T-cell (primary cell): ENCODE results near the gene SERPINH1. TPM values are rescaled to one million over a fixed set of nuclear protein-coding genes. Genes with fewer than 3 reads are reported as not detected.

Source experiments
- ATAC-seq, 4 experiments: fragments of 200-7000 bp in 3 of 4; fragments of 150-1000 bp in 1 of 4; cut with Tn5 transposase; replicated peaks in 1 of 4; 1 replicate in 3 of 4; 2 replicates in 1 of 4; pipeline ENCODE4 v1.10.0; 2021; ENCODE audit warnings: moderate library complexity in 3 of 4, mild to moderate bottlenecking in 2 of 4, moderate number of reproducible peaks in 1 of 4
- CTCF ChIA-PET, 2 donors: fragments of 300-600 bp; sonication (Branson Sonifier 250); formaldehyde crosslinking; loops; one replicate each; lab custom pipeline; 2022; ENCODE audit warnings: antibody characterized with exemption in 2 of 2; lab: Charles Lee
- POLR2A ChIA-PET, 2 donors: fragments of 300-600 bp; sonication (Branson Sonifier 250); formaldehyde crosslinking; loops; one replicate each; lab custom pipeline; 2022; ENCODE audit warnings: antibody characterized with exemption in 2 of 2; lab: Charles Lee
- DNase-seq, 35 experiments: peaks; one replicate each; pipeline versions ENCODE4 v3.0.0 to v3.0.0-alpha.2; 2013 to 2023
- H3K27ac ChIP-seq: one replicate; pipeline ENCODE4 v1.5.1; 2013; ENCODE audit warnings: low read length
- H3K27me3 ChIP-seq, 2 experiments: replicated peaks in 1 of 2; 1 replicate in 1 of 2; 2 replicates in 1 of 2; pipeline versions ENCODE4 v1.6.1 to v1.7.0; 2013; ENCODE audit warnings: low read length in 1 of 2, mixed read lengths in 1 of 2; ENCODE audit not compliant: control insufficient read depth in 2 of 2, insufficient read depth in 2 of 2; ENCODE audit errors: extremely low read depth in 1 of 2
- H3K36me3 ChIP-seq, 2 donors: 1 replicate in 1 of 2; 2 replicates in 1 of 2; pipeline versions ENCODE4 v1.6.1 to v1.7.0; 2013; ENCODE audit warnings: low read length in 1 of 2; ENCODE audit not compliant: control insufficient read depth in 2 of 2, insufficient read depth in 1 of 2; ENCODE audit errors: extremely low read depth in 1 of 2
- H3K4me1 ChIP-seq, 2 experiments: 1 replicate in 1 of 2; 2 replicates in 1 of 2; pipeline versions ENCODE4 v1.6.1 to v1.7.0; 2013; ENCODE audit warnings: low read length in 2 of 2, mixed read lengths in 1 of 2; ENCODE audit not compliant: insufficient read depth in 2 of 2, control insufficient read depth in 1 of 2; ENCODE audit errors: extremely low read depth in 1 of 2
- H3K4me3 ChIP-seq, 2 donors: 1 replicate in 1 of 2; 2 replicates in 1 of 2; pipeline versions ENCODE4 v1.5.1 to v1.7.0; 2013; ENCODE audit warnings: mild to moderate bottlenecking in 2 of 2, low read length in 1 of 2, moderate library complexity in 1 of 2; ENCODE audit not compliant: control insufficient read depth in 1 of 2; ENCODE audit errors: extremely low read depth in 1 of 2
- H3K9me3 ChIP-seq: 2 replicates; pipeline ENCODE4 v1.7.0; 2013
- H3K27ac Mint-ChIP-seq, 2 donors: one replicate each; pipeline ENCODE4 v1.8.0; 2020 to 2021; ENCODE audit warnings: mild to moderate bottlenecking in 2 of 2, mixed read lengths in 2 of 2
- H3K27me3 Mint-ChIP-seq, 2 donors: one replicate each; pipeline ENCODE4 v1.8.0; 2021 to 2022; ENCODE audit warnings: mixed read lengths in 2 of 2
- H3K36me3 Mint-ChIP-seq: one replicate; pipeline ENCODE4 v1.8.0; 2021; ENCODE audit warnings: mixed read lengths
- H3K4me1 Mint-ChIP-seq, 3 donors: one replicate each; pipeline ENCODE4 v1.8.0; 2020 to 2022; ENCODE audit warnings: mixed read lengths in 3 of 3, mild to moderate bottlenecking in 1 of 3
- H3K4me3 Mint-ChIP-seq, 3 donors: one replicate each; pipeline ENCODE4 v1.8.0; 2020 to 2022; ENCODE audit warnings: mild to moderate bottlenecking in 3 of 3, mixed read lengths in 3 of 3, moderate library complexity in 3 of 3
- H3K9me3 Mint-ChIP-seq, 3 donors: one replicate each; pipeline ENCODE4 v1.8.0; 2020 to 2022; ENCODE audit warnings: mixed read lengths in 3 of 3
- WGBS: methylation state at CpG from one replicate; pipeline ENCODE4 v1.1.5; 2013; ENCODE audit warnings: missing lambda C conversion rate; ENCODE audit not compliant: insufficient coverage; 5-methylcytosine and 5-hydroxymethylcytosine counted together
- total RNA-seq, 35 experiments: library from RNA in 6 of 35; stranded (reverse) in 6 of 35; fragments of 120-200 nt in 1 of 35; gene quantifications; one replicate each; pipeline versions ENCODE4 v1.2.1 to v1.2.4 and lab custom pipeline; 2013 to 2026

The SERPINH1 gene
- total RNA-seq, 5 donors from 2014 or later (not counting 1 experiment from before 2014, with no cell fraction given), result 5.2 to 16.4 (median 13.9) TPM

- H3K27ac ChIP-seq, result no peak overlapping the region
- H3K4me1 Mint-ChIP-seq, result peaks cover 12 to 72% (median 67%) of the 10 kb centered on the region in 3 donors
- H3K27ac Mint-ChIP-seq, result peak overlapping the region; percentile 73 to 79
Measured at GRCh38 chr11:75518771-75519653, 43.0 kb upstream of the SERPINH1 start.

GRCh38 chr11:75520688-75521087 is 41.4 kb upstream of the SERPINH1 start:
- peaks cover 19 to 67% (median 62%) of the 10 kb centered on the region in 3 donors for H3K4me1 Mint-ChIP-seq
- H3K27me3 ChIP-seq, result peaks cover 0 to 13% of the 10 kb centered on the region in 2 experiments

More at GRCh38 chr11:75518771-75519653, 43.0 kb upstream of the SERPINH1 start:
- H3K27me3 ChIP-seq, result peaks cover 0 to 3% of the 10 kb centered on the region in 2 experiments
- ATAC-seq, result no peak
- H3K36me3 ChIP-seq, result no peaks in the 10 kb centered on the region
- H3K9me3 ChIP-seq, result no peaks in the 10 kb centered on the region
- H3K36me3 Mint-ChIP-seq, result peaks cover 12% of the 10 kb centered on the region
- no peak overlapping the region for H3K4me3 ChIP-seq
- CTCF ChIA-PET, result interaction anchor here in 1 of 2 donors (0.8 kb wide), 1 partner anchor 10 kb away, joined by 3 read pairs; no protein-coding TSS in a partner anchor
- H3K27me3 Mint-ChIP-seq, result no peaks in the 10 kb centered on the region
- POLR2A ChIA-PET, result interaction anchor here in 1 of 2 donors (0.5 kb wide), 1 partner anchor 192 kb away, joined by 4 read pairs; no protein-coding TSS in a partner anchor
- no peaks in the 10 kb centered on the region for H3K9me3 Mint-ChIP-seq
- H3K4me3 Mint-ChIP-seq, result no peak overlapping the region
- peaks cover 0 to 53% of the 10 kb centered on the region in 2 experiments for H3K4me1 ChIP-seq
- WGBS, result 89% methylated on average over 5 of the region's 9 CpGs
- DNase-seq, result no peak

GRCh38 chr11:75522286-75523044 is 39.6 kb upstream of the SERPINH1 start:
- ChIA-PET POLR2A (no interaction called here), CTCF (interaction anchor here in 1 of 2 donors (0.6 to 1.1 kb wide), 2 partner anchors 10 to 14 kb away, joined by 3 read pairs; no protein-coding TSS in a partner anchor)
- H3K4me3 Mint-ChIP-seq, result no peak overlapping the region
- peaks cover 0 to 13% of the 10 kb centered on the region in 2 experiments for H3K27me3 ChIP-seq
- no peaks in the 10 kb centered on the region for H3K36me3 Mint-ChIP-seq
- WGBS, result 97% methylated on average over 7 of the region's 7 CpGs
- H3K36me3 ChIP-seq, result no peaks in the 10 kb centered on the region
- DNase-seq (no peak), ATAC-seq (no peak)
- H3K27ac ChIP-seq, result no peak overlapping the region
- H3K4me1 Mint-ChIP-seq, result peaks cover 19 to 60% (median 54%) of the 10 kb centered on the region in 3 donors
- H3K4me3 ChIP-seq, result no peak overlapping the region
- peaks cover 3 to 50% of the 10 kb centered on the region in 2 experiments for H3K4me1 ChIP-seq
- H3K9me3 Mint-ChIP-seq, result no peaks in the 10 kb centered on the region
- no peaks in the 10 kb centered on the region for H3K27me3 Mint-ChIP-seq
- peak overlapping the region in 1 of 2 donors; percentile 6 for H3K27ac Mint-ChIP-seq
- H3K9me3 ChIP-seq, result no peaks in the 10 kb centered on the region

More at GRCh38 chr11:75520688-75521087, 41.4 kb upstream of the SERPINH1 start:
- Mint-ChIP-seq H3K36me3 (peaks cover 10% of the 10 kb centered on the region), H3K27ac (no peak overlapping the region), H3K27me3 (no peaks in the 10 kb centered on the region), H3K4me3 (no peak overlapping the region), H3K9me3 (no peaks in the 10 kb centered on the region)
- WGBS, result 94% methylated on average over 7 of the region's 7 CpGs
- DNase-seq (no peak), ATAC-seq (no peak)
- no peaks in the 10 kb centered on the region for H3K36me3 ChIP-seq
- no peak overlapping the region for H3K4me3 ChIP-seq
- H3K27ac ChIP-seq, result no peak overlapping the region
- ChIA-PET POLR2A (no interaction called here), CTCF (interaction anchor here in 1 of 2 donors (1.3 kb wide), 1 partner anchor 10 kb away, joined by 3 read pairs; no protein-coding TSS in a partner anchor)
- H3K4me1 ChIP-seq, result peaks cover 3 to 59% of the 10 kb centered on the region in 2 experiments
- H3K9me3 ChIP-seq, result no peaks in the 10 kb centered on the region

- no peaks in the 10 kb centered on the region for H3K36me3 Mint-ChIP-seq
- H3K27ac ChIP-seq, result peak overlapping the region; percentile 34
- H3K27me3 ChIP-seq, result peaks cover 0 to 13% of the 10 kb centered on the region in 2 experiments
- no peaks in the 10 kb centered on the region for H3K27me3 Mint-ChIP-seq
- peak overlapping the region; percentile 76 to 84 for H3K27ac Mint-ChIP-seq
- no peak for ATAC-seq
- 71% methylated on average over 5 of the region's 5 CpGs for WGBS
- H3K4me1 Mint-ChIP-seq, result peaks cover 21 to 57% (median 51%) of the 10 kb centered on the region in 3 donors
- H3K4me3 Mint-ChIP-seq, result peak overlapping the region; percentile 83 to 88 (median 87)
- H3K36me3 ChIP-seq, result no peaks in the 10 kb centered on the region
- H3K4me1 ChIP-seq, result peaks cover 3 to 43% of the 10 kb centered on the region in 2 experiments
- ChIA-PET CTCF (interaction anchor here in 1 of 2 donors (0.6 to 1.1 kb wide), 2 partner anchors 9 to 14 kb away, joined by 3 read pairs; no protein-coding TSS in a partner anchor), POLR2A (no interaction called here)
- no peak overlapping the region for H3K4me3 ChIP-seq
- no peaks in the 10 kb centered on the region for H3K9me3 ChIP-seq
- no peaks in the 10 kb centered on the region for H3K9me3 Mint-ChIP-seq
- peak in 2 of 35 experiments; percentile 11 to 15 for DNase-seq
Measured at GRCh38 chr11:75523189-75523588, 38.9 kb upstream of the SERPINH1 start.

- Mint-ChIP-seq H3K36me3 (no peaks in the 10 kb centered on the region), H3K27ac (peak overlapping the region; percentile 76 to 84), H3K9me3 (no peaks in the 10 kb centered on the region), H3K4me1 (peaks cover 21 to 51% (median 45%) of the 10 kb centered on the region in 3 donors), H3K4me3 (peak overlapping the region; percentile 83 to 88 (median 87)), H3K27me3 (no peaks in the 10 kb centered on the region)
- no peaks in the 10 kb centered on the region for H3K9me3 ChIP-seq
- H3K27ac ChIP-seq, result peak overlapping the region; percentile 34
- peaks cover 0 to 13% of the 10 kb centered on the region in 2 experiments for H3K27me3 ChIP-seq
- ATAC-seq (no peak), DNase-seq (peak in 1 of 35 experiments; percentile 43)
- POLR2A ChIA-PET, result no interaction called here
- H3K4me1 ChIP-seq, result peaks cover 3 to 40% of the 10 kb centered on the region in 2 experiments
- no peaks in the 10 kb centered on the region for H3K36me3 ChIP-seq
- 40% methylated on average over 3 of the region's 10 CpGs for WGBS
- peak overlapping the region in 1 of 2 donors; percentile 74 for H3K4me3 ChIP-seq
- CTCF ChIA-PET, result interaction anchor here in 1 of 2 donors (1.1 kb wide), 1 partner anchor 9 kb away, joined by 3 read pairs; no protein-coding TSS in a partner anchor
Measured at GRCh38 chr11:75523811-75524664, 38.0 kb upstream of the SERPINH1 start.
